ENCODE results near the gene ATG3.

- TF ChIP-seq, protein P1, sequence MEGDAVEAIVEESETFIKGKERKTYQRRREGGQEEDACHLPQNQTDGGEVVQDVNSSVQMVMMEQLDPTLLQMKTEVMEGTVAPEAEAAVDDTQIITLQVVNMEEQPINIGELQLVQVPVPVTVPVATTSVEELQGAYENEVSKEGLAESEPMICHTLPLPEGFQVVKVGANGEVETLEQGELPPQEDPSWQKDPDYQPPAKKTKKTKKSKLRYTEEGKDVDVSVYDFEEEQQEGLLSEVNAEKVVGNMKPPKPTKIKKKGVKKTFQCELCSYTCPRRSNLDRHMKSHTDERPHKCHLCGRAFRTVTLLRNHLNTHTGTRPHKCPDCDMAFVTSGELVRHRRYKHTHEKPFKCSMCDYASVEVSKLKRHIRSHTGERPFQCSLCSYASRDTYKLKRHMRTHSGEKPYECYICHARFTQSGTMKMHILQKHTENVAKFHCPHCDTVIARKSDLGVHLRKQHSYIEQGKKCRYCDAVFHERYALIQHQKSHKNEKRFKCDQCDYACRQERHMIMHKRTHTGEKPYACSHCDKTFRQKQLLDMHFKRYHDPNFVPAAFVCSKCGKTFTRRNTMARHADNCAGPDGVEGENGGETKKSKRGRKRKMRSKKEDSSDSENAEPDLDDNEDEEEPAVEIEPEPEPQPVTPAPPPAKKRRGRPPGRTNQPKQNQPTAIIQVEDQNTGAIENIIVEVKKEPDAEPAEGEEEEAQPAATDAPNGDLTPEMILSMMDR (IDR thresholded peaks at IDR 0.05 in 8 of 11, conservative IDR thresholded peaks at IDR 0.05 in 3 of 11): no peak
- TF ChIP-seq POLR2AphosphoS5 (IDR thresholded peaks at IDR 0.05) (no peak), POLR2A (IDR thresholded peaks at IDR 0.05) (no peak)
Observed at GRCh38 chr3:112550859-112551258, 10.9 kb downstream of the ATG3 start.
